ENCODE results near the gene ARFGEF3. TPM values are rescaled to one million over a fixed set of nuclear protein-coding genes. Genes with fewer than 3 reads are reported as not detected.

ARFGEF3 gene
- total RNA-seq, 4 donors from 2014 or later: 6.7 to 17.1 (median 13.2) TPM

- 65 to 70% methylated on average over 3 of the region's 3 CpGs for WGBS, 2 donors (ENCODE audit: low coverage in 1 of 2)
- intact Hi-C loops (cut with DNase I; ENCODE audit: low total_unique reads): no loop called here
- Histone ChIP-seq H3K4me3 (no peak overlapping the region), H3K4me1 (no peaks in the 10 kb centered on the region), H3K27me3 (no peaks in the 10 kb centered on the region), H3K9me3 (no peaks in the 10 kb centered on the region), H3K27ac (no peak overlapping the region), H3K36me3 (no peaks in the 10 kb centered on the region)
- DNase-seq: no peak
- no peak for TF ChIP-seq POLR2A (IDR thresholded peaks at IDR 0.05)
- no peak for TF ChIP-seq CTCF (IDR thresholded peaks at IDR 0.05)
- no peak for TF ChIP-seq POLR2AphosphoS5 (IDR thresholded peaks at IDR 0.05)
- TF ChIP-seq EP300 (IDR thresholded peaks at IDR 0.05; ENCODE audit: low read depth): no peak
- in situ Hi-C loops (cut with MboI; ENCODE audit: low pct_ligation_motif_present in 1 of 4, low pct_unique_long_range_greater_than_20kb in 1 of 4, low sequenced_read_pairs in 3 of 4): no loop called here
Observed at GRCh38 chr6:138328210-138328609, 166.5 kb downstream of the ARFGEF3 start.

- 82 to 88% methylated on average over 1 of the region's 1 CpG for WGBS, 2 donors (ENCODE audit: low coverage in 1 of 2)
- TF ChIP-seq POLR2A (IDR thresholded peaks at IDR 0.05): no peak
- TF ChIP-seq EP300 (IDR thresholded peaks at IDR 0.05; ENCODE audit: low read depth): no peak
- no peak for TF ChIP-seq CTCF (IDR thresholded peaks at IDR 0.05)
- no peak for TF ChIP-seq POLR2AphosphoS5 (IDR thresholded peaks at IDR 0.05)
- DNase-seq: no peak
- no peak overlapping the region for H3K27ac ChIP-seq
- no peaks in the 10 kb centered on the region for H3K4me1 ChIP-seq
- H3K27me3 ChIP-seq: no peaks in the 10 kb centered on the region
- H3K36me3 ChIP-seq: peaks cover 0 to 2% (median 0%) of the 10 kb centered on the region in 4 donors
- intact Hi-C loops (cut with DNase I; ENCODE audit: low total_unique reads): no loop called here
- in situ Hi-C loops (cut with MboI; ENCODE audit: low pct_ligation_motif_present in 1 of 4, low pct_unique_long_range_greater_than_20kb in 1 of 4, low sequenced_read_pairs in 3 of 4): no loop called here
- H3K9me3 ChIP-seq: no peaks in the 10 kb centered on the region
- no peak overlapping the region for H3K4me3 ChIP-seq
Observed at GRCh38 chr6:138330763-138331162, 169.0 kb downstream of the ARFGEF3 start.

- 72 to 91% methylated on average over 1 of the region's 1 CpG for WGBS, 2 donors (ENCODE audit: low coverage in 1 of 2)
- H3K27ac ChIP-seq: no peak overlapping the region
- intact Hi-C loops (cut with DNase I; ENCODE audit: low total_unique reads): no loop called here
- no peak for DNase-seq
- no peaks in the 10 kb centered on the region for H3K4me1 ChIP-seq
- no peaks in the 10 kb centered on the region for H3K9me3 ChIP-seq
- in situ Hi-C loops (cut with MboI; ENCODE audit: low pct_ligation_motif_present in 1 of 4, low pct_unique_long_range_greater_than_20kb in 1 of 4, low sequenced_read_pairs in 3 of 4): no loop called here
- no peak overlapping the region for H3K4me3 ChIP-seq
- TF ChIP-seq CTCF (IDR thresholded peaks at IDR 0.05): no peak
- TF ChIP-seq EP300 (IDR thresholded peaks at IDR 0.05; ENCODE audit: low read depth): no peak
- TF ChIP-seq POLR2AphosphoS5 (IDR thresholded peaks at IDR 0.05): no peak
- TF ChIP-seq POLR2A (IDR thresholded peaks at IDR 0.05): no peak
- peaks cover 0 to 4% (median 0%) of the 10 kb centered on the region in 4 donors for H3K36me3 ChIP-seq
- H3K27me3 ChIP-seq: no peaks in the 10 kb centered on the region
Observed at GRCh38 chr6:138331444-138331843, 169.7 kb downstream of the ARFGEF3 start.

GRCh38 chr6:138331984-138332383, 170.2 kb downstream of the ARFGEF3 start:
- intact Hi-C loops (cut with DNase I; ENCODE audit: low total_unique reads): no loop called here
- in situ Hi-C loops (cut with MboI; ENCODE audit: low pct_ligation_motif_present in 1 of 4, low pct_unique_long_range_greater_than_20kb in 1 of 4, low sequenced_read_pairs in 3 of 4): no loop called here

More at GRCh38 chr6:138331984-138332383, 170.2 kb downstream of the ARFGEF3 start:
- Histone ChIP-seq H3K9me3 (no peaks in the 10 kb centered on the region), H3K27me3 (no peaks in the 10 kb centered on the region), H3K4me3 (no peak overlapping the region), H3K27ac (no peak overlapping the region), H3K36me3 (peaks cover 0 to 4% (median 0%) of the 10 kb centered on the region in 4 donors), H3K4me1 (no peaks in the 10 kb centered on the region)
- TF ChIP-seq CTCF (IDR thresholded peaks at IDR 0.05) (no peak), EP300 (IDR thresholded peaks at IDR 0.05; ENCODE audit: low read depth) (no peak), POLR2AphosphoS5 (IDR thresholded peaks at IDR 0.05) (no peak), POLR2A (IDR thresholded peaks at IDR 0.05) (no peak)
- WGBS, 2 donors (ENCODE audit: low coverage in 1 of 2): 89% methylated on average over 2 of the region's 2 CpGs; no CpG with 5 or more reads in 1 of the 2 donors
- DNase-seq: no peak
